ENCODE measurements around the gene VPS37D.

GRCh38 chr7:73650524-73650923 is 17.1 kb upstream of the VPS37D start:
- TF ChIP-seq SUZ12 (IDR thresholded peaks at IDR 0.05; ENCODE audit: extremely low read depth, insufficient read depth, insufficient read length) (no peak), ZNF274 (IDR thresholded peaks at IDR 0.05; ENCODE audit: low read depth, low read length) (no peak), YY1 (IDR thresholded peaks at IDR 0.05; ENCODE audit: insufficient read depth, insufficient read length) (no peak)

Data from NT2/D1 (cell line).